ENCODE measurements around the gene RGL2. TPM values are rescaled to one million over a fixed set of nuclear protein-coding genes. Genes with fewer than 3 reads are reported as not detected.

RGL2 gene, protein sequence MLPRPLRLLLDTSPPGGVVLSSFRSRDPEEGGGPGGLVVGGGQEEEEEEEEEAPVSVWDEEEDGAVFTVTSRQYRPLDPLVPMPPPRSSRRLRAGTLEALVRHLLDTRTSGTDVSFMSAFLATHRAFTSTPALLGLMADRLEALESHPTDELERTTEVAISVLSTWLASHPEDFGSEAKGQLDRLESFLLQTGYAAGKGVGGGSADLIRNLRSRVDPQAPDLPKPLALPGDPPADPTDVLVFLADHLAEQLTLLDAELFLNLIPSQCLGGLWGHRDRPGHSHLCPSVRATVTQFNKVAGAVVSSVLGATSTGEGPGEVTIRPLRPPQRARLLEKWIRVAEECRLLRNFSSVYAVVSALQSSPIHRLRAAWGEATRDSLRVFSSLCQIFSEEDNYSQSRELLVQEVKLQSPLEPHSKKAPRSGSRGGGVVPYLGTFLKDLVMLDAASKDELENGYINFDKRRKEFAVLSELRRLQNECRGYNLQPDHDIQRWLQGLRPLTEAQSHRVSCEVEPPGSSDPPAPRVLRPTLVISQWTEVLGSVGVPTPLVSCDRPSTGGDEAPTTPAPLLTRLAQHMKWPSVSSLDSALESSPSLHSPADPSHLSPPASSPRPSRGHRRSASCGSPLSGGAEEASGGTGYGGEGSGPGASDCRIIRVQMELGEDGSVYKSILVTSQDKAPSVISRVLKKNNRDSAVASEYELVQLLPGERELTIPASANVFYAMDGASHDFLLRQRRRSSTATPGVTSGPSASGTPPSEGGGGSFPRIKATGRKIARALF
- 36.6 and 37.5 TPM in 2 replicates for total RNA-seq

DNA sequence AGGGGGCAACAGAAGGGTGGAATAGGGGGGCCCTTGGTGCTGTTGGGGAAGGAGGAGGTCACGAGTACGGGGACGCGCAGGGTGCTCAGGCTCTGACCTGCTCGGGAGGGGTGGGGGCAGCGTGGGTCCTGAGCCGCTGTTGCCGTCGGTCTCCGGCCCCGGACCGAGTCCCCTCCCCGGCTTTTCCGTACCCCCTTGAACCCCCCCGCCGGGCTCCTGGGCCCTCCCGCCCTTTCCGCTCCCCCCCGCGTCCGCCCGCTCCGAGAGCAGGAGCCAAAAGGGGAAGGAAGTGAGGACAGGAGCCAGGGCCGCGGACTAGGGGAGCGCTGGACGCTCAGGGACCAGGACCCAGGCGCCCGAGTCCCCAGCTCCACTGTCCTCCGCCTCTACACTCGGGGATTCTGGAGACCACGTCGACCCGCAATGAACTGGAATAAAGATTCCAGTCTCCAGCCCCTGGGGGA, at the start of gene RGL2:
Gene RGL2 (minus strand): TSS at position 170 of the 464 bp plus-strand sequence. CDS start 332 bp downstream, outside the sequence.

DNA sequence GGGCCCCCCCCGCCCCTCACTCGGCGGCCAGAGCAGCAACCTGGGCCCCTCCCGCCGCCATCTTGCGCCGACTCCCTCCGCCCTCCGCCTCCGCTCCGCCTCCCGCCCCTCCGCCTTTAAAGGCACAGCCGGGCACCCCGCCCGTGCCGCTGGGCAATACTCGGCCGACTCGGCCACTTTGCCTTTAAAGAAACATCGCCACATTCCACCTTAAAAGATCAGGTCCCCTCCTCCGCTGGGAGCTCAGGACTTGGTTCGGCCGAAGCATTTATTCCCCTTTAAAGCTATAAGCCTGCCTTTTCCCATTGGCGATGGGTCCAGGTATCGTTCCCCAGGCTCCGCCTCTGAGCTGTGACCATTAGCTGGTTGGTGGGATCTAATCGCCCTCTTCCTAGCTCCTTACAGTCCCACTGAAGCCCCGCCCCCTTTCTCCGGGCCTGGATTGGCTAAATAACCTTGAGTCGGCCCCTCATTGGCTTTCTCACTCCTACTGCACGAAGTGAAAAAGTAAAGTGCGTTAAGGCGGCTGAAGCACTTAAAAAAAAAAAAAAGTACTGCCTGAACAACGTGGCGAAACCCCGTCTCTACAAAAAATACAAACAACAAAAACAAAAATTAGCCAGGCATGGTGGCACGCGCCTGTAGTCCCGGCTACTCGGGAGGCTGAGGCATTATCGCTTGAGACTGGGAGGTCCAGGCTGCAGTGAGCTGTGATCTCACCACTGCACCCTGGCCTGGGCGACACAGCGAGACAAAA, 19.1 kb upstream of the RGL2 start, which contains the start of gene ZBTB22:
Gene ZBTB22 (minus strand): TSS at position 76 of the 757 bp plus-strand sequence. CDS start 828 bp downstream, outside the sequence.

DNA sequence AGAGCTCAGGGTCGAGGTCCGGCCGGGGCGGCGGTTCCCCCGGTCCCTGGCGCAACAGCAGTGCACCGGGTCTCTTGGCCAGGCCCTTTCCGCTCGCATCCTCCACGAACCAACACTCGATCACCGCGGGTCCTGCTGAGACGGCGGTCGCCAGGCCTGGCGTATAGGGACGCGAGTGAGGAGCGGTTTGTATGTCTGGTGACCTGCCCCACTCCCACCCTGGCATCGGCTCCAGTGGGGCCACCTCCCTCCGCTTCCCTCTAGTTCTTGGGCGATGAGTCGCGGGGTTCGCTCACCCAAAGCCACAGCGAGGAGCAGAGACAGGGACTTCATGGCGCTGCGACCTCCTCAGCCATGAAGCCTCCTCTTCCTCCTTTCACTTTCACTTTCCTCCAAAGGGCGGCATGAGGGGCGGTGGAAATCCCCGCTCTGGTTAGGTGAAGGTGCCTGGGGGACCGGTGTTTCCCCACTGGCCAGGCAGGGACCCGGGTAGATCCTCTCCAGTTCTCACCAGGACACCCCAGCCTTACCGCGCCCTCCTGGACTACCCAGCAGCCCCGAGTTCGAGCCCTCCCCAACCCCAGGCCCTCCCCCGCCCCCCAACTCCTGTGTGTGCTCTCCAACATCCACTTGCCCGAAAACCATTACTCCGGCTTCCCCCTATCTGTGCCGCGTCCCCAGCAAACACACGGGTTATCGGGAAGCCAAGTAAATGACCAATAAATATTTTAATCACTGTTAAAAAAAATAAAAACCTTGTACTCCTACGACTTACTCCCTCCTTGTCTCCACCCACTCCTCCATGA, 15.2 kb upstream of the RGL2 start, which contains the start of gene TAPBP:
Gene TAPBP (minus strand): TSS at position 370 of the 806 bp plus-strand sequence. CDS start 37 bp downstream, at position 333.

DNA sequence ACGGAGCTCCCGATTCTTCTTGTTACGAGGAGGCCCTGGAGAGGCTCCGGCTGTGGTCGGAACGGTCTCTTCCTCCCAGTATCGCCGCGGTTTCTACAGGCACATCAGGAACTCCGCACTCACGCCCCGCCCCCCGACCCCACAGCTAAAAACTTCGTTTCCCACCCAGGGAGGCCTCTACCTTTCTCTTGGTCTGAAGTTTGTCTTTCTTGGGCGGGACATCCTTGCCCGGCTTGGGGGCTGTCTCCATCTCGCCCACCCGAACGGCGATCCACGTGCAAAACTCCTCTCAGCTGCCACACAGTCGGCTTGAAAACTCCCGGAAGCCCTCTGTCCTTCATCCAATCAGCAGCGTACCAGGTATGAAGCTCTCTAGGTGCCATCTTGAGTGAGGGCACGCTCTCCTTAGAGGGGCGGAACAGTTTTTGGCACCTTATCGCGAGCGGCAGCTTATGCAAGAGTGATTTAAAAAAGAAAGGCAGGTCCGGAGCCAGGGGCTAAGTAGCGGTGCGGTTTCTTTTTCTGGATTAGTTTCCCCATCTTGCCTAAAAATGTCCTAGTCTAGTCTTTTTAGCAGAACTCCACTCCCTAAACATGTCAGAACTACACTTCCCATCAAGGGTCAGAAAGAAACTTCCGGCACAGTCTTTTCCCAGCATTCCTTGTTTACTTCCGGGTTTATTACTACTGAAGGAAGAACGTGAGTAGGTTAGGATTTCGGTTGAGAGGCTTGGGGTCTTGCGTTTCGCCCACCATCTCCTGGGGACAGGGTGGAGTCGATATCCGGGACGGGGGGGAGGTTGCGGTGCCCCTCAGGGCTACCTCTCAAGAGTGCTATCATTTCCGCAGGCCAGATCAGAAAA, 9.6 kb downstream of the RGL2 start, which contains the start of the genes PFDN6 and WDR46:
Gene PFDN6 (plus strand): TSS at position 681 of the 863 bp plus-strand sequence. CDS start 256 bp downstream, outside the sequence.
Gene WDR46 (minus strand): TSS at position 319 of the 863 bp plus-strand sequence. CDS start 69 bp downstream, at position 250.

DNA sequence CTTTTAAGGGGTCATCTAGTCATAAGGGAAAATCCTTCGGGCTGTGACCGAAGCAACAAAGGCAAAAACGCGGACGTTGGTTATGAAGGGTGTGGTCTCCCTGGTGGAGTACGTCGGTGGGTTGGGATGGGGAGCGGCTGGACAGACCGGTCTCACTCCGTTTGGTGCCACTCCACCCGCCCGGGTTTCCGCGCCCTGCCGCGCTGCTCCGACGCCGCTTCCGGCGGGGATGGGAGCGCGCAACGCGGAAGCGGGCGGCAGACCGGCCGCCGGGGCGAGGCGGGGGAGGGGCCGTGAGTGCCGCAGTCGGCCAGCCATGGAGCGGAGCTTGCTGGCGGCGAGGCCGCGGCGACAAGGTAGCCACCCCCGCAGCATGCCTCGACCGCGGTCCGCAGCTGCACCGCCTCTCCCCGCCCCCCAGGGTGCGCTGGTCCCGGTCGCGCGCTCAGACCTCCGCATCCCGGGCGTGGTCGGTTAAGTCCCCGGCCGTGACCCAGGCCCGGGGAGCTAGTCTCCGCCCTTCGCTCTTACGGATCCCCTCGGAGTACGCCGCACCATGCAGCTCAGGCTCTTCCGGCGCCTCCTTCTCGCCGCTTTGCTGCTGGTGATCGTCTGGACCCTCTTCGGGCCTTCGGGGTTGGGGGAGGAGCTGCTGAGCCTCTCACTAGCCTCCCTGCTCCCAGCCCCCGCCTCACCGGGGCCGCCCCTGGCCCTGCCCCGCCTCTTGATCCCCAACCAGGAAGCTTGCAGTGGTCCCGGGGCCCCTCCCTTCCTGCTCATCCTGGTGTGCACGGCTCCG, 21.7 kb downstream of the RGL2 start, which contains the start of gene B3GALT4:
Gene B3GALT4 (plus strand): TSS at position 260 of the 799 bp plus-strand sequence. CDS start 297 bp downstream, at position 557.

DNA sequence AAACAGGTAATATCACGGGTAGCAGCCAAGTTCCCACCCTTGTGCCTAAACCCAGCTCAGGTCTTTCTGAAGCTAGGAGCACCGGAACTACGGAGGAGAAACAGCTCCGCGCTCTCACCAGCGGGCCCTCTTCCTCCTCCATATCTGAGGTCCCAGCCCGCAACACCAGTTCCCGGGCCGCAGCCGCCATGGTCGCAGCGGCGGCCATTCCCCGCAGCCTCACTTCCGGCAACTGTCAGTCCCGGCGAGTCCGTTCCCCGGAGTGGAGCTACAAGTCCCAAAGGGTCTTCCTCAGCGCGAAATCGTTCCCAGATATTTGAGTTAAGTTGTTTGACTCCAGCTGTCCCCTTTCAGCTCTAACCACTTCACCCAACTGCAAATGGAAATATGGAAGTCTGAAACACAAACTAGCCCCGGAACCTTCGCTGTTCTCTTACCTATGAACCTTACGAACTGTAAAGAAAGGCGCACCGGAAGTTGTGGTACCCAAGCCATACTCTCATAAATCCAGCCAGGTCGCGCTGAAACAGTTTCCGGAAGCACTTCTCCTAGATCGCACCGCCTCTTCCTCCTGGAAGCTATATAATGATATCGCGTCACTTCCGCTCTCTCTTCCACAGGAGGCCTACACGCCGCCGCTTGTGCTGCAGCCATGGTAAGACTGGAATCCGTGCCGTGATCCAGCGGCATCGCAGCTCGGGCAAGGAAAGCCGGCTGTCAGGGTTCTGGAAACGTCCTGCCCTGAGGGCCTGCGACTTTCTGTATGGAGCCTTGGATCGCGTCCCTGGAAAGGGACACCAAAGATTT, 27.1 kb downstream of the RGL2 start, which contains the start of the genes RPS18 and VPS52:
Gene RPS18 (plus strand): TSS at position 608 of the 807 bp plus-strand sequence. CDS start 45 bp downstream, at position 653.
Gene VPS52 (minus strand): TSS at position 409 of the 807 bp plus-strand sequence. CDS start 201 bp downstream, at position 208.

Other genes starting within 250 kb of the RGL2 start
- 1.3 and 1.8 TPM in 2 replicates for gene HLA-DPA1, start 225.3 kb downstream of the RGL2 start, total RNA-seq
- gene HLA-DPB1, start 223.0 kb downstream of the RGL2 start, total RNA-seq, result 20.7 and 48.1 TPM in 2 replicates
- gene COL11A2, start 106.5 kb downstream of the RGL2 start, total RNA-seq, result 0.16 TPM in 1 of 2 replicates, not detected in the other
- gene RXRB, start 98.3 kb downstream of the RGL2 start, total RNA-seq, result 18.2 and 30.1 TPM in 2 replicates
- gene SLC39A7, start 98.1 kb downstream of the RGL2 start, total RNA-seq, result 125 and 202 TPM in 2 replicates
- gene HSD17B8, start 94.3 kb downstream of the RGL2 start, total RNA-seq, result 4.9 and 16.4 TPM in 2 replicates
- gene RING1, start 90.4 kb downstream of the RGL2 start, total RNA-seq, result 17.8 and 22.0 TPM in 2 replicates
- gene VPS52, start 27.1 kb downstream of the RGL2 start, total RNA-seq, result 26.1 and 26.4 TPM in 2 replicates
- 6,636 and 7,005 TPM in 2 replicates for gene RPS18, start 26.9 kb downstream of the RGL2 start, total RNA-seq
- 3.6 and 6.8 TPM in 2 replicates for gene B3GALT4, start 21.8 kb downstream of the RGL2 start, total RNA-seq
- 52.8 and 61.5 TPM in 2 replicates for gene WDR46, start 9.7 kb downstream of the RGL2 start, total RNA-seq
- gene PFDN6, start 9.3 kb downstream of the RGL2 start, total RNA-seq, result 47.4 and 68.0 TPM in 2 replicates
- 101 and 167 TPM in 2 replicates for gene TAPBP, start 15.1 kb upstream of the RGL2 start, total RNA-seq
- gene ZBTB22, start 18.8 kb upstream of the RGL2 start, total RNA-seq, result 17.6 and 20.3 TPM in 2 replicates
- 35.0 and 54.7 TPM in 2 replicates for gene DAXX, start 24.0 kb upstream of the RGL2 start, total RNA-seq
- 13.1 and 31.4 TPM in 2 replicates for gene KIFC1, start 92.9 kb upstream of the RGL2 start, total RNA-seq
- 20.2 and 20.4 TPM in 2 replicates for gene PHF1, start 112.1 kb upstream of the RGL2 start, total RNA-seq
- 205 and 287 TPM in 2 replicates for gene CUTA, start 119.2 kb upstream of the RGL2 start, total RNA-seq
- gene SYNGAP1, start 121.1 kb upstream of the RGL2 start, total RNA-seq, result 3.5 and 13.7 TPM in 2 replicates
- 3.0 and 4.9 TPM in 2 replicates for gene ZBTB9, start 155.6 kb upstream of the RGL2 start, total RNA-seq

All from epithelial cell of alveolus of lung (primary cell).